Mammary microvascular endothelial cell (primary cell): ENCODE results near the gene RUNDC3A. TPM values are rescaled to one million over a fixed set of nuclear protein-coding genes. Genes with fewer than 3 reads are reported as not detected.

Experiments used
- total RNA-seq: library from RNA; depleted of rRNA; stranded (reverse); fragments of >200 nt; gene quantifications from 2 replicates; pipeline ENCODE4 v1.2.3, GENCODE V29; 2015

RUNDC3A gene
- not detected in 2 replicates for total RNA-seq

GRCh38 chr17:44308320-44308818 is at the start of gene RUNDC3A:
Gene RUNDC3A (plus strand): TSS chr17:44308601. CDS start chr17:44308833, 232 bp downstream.

GRCh38 chr17:44267818-44268490 is 40.4 kb upstream of the RUNDC3A start, which contains the start of gene SLC4A1:
Gene SLC4A1 (minus strand): TSS chr17:44268135. CDS start chr17:44262866, 5,269 bp downstream.

GRCh38 chr17:44324571-44325275 is 16.3 kb downstream of the RUNDC3A start, which contains the start of gene SLC25A39:
Gene SLC25A39 (minus strand): TSS chr17:44324823. CDS start chr17:44323562, 1,261 bp downstream.

GRCh38 chr17:44344939-44345453 is 36.6 kb downstream of the RUNDC3A start, which contains the start of gene GRN:
Gene GRN (plus strand): TSS chr17:44345302. CDS start chr17:44349165, 3,863 bp downstream.

GRCh38 chr17:44363613-44364159 is 55.3 kb downstream of the RUNDC3A start, which contains the start of gene FAM171A2:
Gene FAM171A2 (minus strand): TSS chr17:44363853. CDS start chr17:44363714, 139 bp downstream.

Other genes with a start within 250 kb of the RUNDC3A start
- gene LSM12, start 241.9 kb upstream of the RUNDC3A start, total RNA-seq, result 48.2 and 48.4 TPM in 2 replicates
- 38.5 and 48.9 TPM in 2 replicates for gene G6PC3, start 237.9 kb upstream of the RUNDC3A start, total RNA-seq
- gene HDAC5, start 185.0 kb upstream of the RUNDC3A start, total RNA-seq, result 39.0 and 42.1 TPM in 2 replicates
- gene HROB, start 166.7 kb upstream of the RUNDC3A start, total RNA-seq, result 5.0 and 7.2 TPM in 2 replicates
- 0.15 TPM in 1 of 2 replicates, not detected in the other for gene ASB16, start 137.9 kb upstream of the RUNDC3A start, total RNA-seq
- gene TMUB2, start 121.6 kb upstream of the RUNDC3A start, total RNA-seq, result 26.7 and 27.2 TPM in 2 replicates
- 28.8 and 55.3 TPM in 2 replicates for gene ATXN7L3, start 108.7 kb upstream of the RUNDC3A start, total RNA-seq
- 50.5 and 55.8 TPM in 2 replicates for gene UBTF, start 88.9 kb upstream of the RUNDC3A start, total RNA-seq
- not detected in 2 replicates for gene SLC4A1, start 40.5 kb upstream of the RUNDC3A start, total RNA-seq
- 100 and 102 TPM in 2 replicates for gene SLC25A39, start 16.2 kb downstream of the RUNDC3A start, total RNA-seq
- 445 and 504 TPM in 2 replicates for gene GRN, start 36.7 kb downstream of the RUNDC3A start, total RNA-seq
- gene FAM171A2, start 55.3 kb downstream of the RUNDC3A start, total RNA-seq, result 2.6 and 3.2 TPM in 2 replicates
- gene ITGA2B, start 81.0 kb downstream of the RUNDC3A start, total RNA-seq, result 0.39 TPM in 1 of 2 replicates, not detected in the other
- 12.9 and 14.0 TPM in 2 replicates for gene GPATCH8, start 194.8 kb downstream of the RUNDC3A start, total RNA-seq
- 0.07 and 0.34 TPM in 2 replicates for gene FZD2, start 248.9 kb downstream of the RUNDC3A start, total RNA-seq